SKM-1 (cell line): ENCODE measurements around the gene HSFX2.
"Not testable (repeated sequence)": the region's sequence is repeated elsewhere in the genome, so short reads cannot be mapped to it uniquely, and the experiment has no call there.

Experiments
- DNase-seq: peaks from one replicate; lab custom pipeline; 2025; ENCODE audit not compliant: unreplicated experiment; lab: John Stamatoyannopoulos, UW

HSFX2 gene

GRCh38 chrX:149590993-149591392 lies 4.1 kb downstream of the HSFX2 start:
- not testable (repeated sequence) for DNase-seq

GRCh38 chrX:149587359-149587758 lies 7.8 kb downstream of the HSFX2 start, which contains the start of gene MAGEA9B:
TSS of gene MAGEA9B (minus strand) at chrX:149587459. CDS start at chrX:149583179, 4,280 bp downstream.
- DNase-seq, result not testable (repeated sequence)

- not testable (repeated sequence) for DNase-seq
Observed at GRCh38 chrX:149585631-149586030, 9.5 kb downstream of the HSFX2 start.

GRCh38 chrX:149573456-149573855 lies 21.7 kb downstream of the HSFX2 start:
- not testable (repeated sequence) for DNase-seq

- no peak for DNase-seq
Observed at GRCh38 chrX:149572743-149573142, 22.4 kb downstream of the HSFX2 start.

GRCh38 chrX:149571770-149572169 lies 23.3 kb downstream of the HSFX2 start:
- no peak for DNase-seq

GRCh38 chrX:149570668-149571067 lies 24.4 kb downstream of the HSFX2 start:
- DNase-seq, result peak; percentile 11

- no peak for DNase-seq
Observed at GRCh38 chrX:149569770-149570169, 25.3 kb downstream of the HSFX2 start.

GRCh38 chrX:149568701-149569296 lies 26.3 kb downstream of the HSFX2 start:
- no peak for DNase-seq

- no peak for DNase-seq
Observed at GRCh38 chrX:149567621-149568417, 27.3 kb downstream of the HSFX2 start.

- no peak for DNase-seq
Observed at GRCh38 chrX:149563359-149563758, 31.8 kb downstream of the HSFX2 start.

GRCh38 chrX:149555251-149555650 lies 39.9 kb downstream of the HSFX2 start:
- not testable (repeated sequence) for DNase-seq

GRCh38 chrX:149551939-149552248 lies 43.2 kb downstream of the HSFX2 start:
- DNase-seq, result not testable (repeated sequence)

GRCh38 chrX:149551245-149551938 lies 43.7 kb downstream of the HSFX2 start:
- not testable (repeated sequence) for DNase-seq

- DNase-seq, result not testable (repeated sequence)
Observed at GRCh38 chrX:149550454-149550853, 44.7 kb downstream of the HSFX2 start.

GRCh38 chrX:149549701-149550100 lies 45.4 kb downstream of the HSFX2 start, which contains the start of gene HSFX3:
TSS of gene HSFX3 (minus strand) at chrX:149549924. CDS start at chrX:149549852, 72 bp downstream.
- not testable (repeated sequence) for DNase-seq

- DNase-seq, result not testable (repeated sequence)
Observed at GRCh38 chrX:149547782-149548181, 47.3 kb downstream of the HSFX2 start.

GRCh38 chrX:149546962-149547361 lies 48.2 kb downstream of the HSFX2 start:
- DNase-seq, result not testable (repeated sequence)

- DNase-seq, result not testable (repeated sequence)
Observed at GRCh38 chrX:149545545-149546543, 49.3 kb downstream of the HSFX2 start.
